Tibial nerve (tissue), 3 donors: ENCODE data around the gene TUBA3E.

Experiments used
- CTCF ChIP-seq, 5 experiments: fragments of 200-600 bp in 3 of 5; fragments of 450-650 bp in 2 of 5; sonication (generic) in 3 of 5; IDR thresholded peaks; one replicate each; pipeline ENCODE4 v1.5.1; 2016 to 2019; ENCODE audit warnings: antibody characterized with exemption in 5 of 5, mild to moderate bottlenecking in 3 of 5, moderate library complexity in 2 of 5
- POLR2A ChIP-seq, 2 donors: fragments of 450-650 bp; IDR thresholded peaks; one replicate each; pipeline ENCODE4 v1.6.1; 2017; ENCODE audit warnings: antibody characterized with exemption in 2 of 2, mild to moderate bottlenecking in 2 of 2, moderate library complexity in 2 of 2

- TF ChIP-seq CTCF (IDR thresholded peaks at IDR 0.05) (no peak), POLR2A (IDR thresholded peaks at IDR 0.05) (no peak)
These were observed 47.8 kb downstream of the TUBA3E start for GRCh38 chr2:130150181-130151144.
